SKM-1 treated with dmso at 0.1 percent for 144 hours (cell line): ENCODE results near the gene PRRT3.
"Not testable (repeated sequence)": the region's sequence is repeated elsewhere in the genome, so short reads cannot be mapped to it uniquely, and the experiment has no call there.

ENCODE experiments used
- DNase-seq: peaks from one replicate; lab custom pipeline; 2025; ENCODE audit not compliant: unreplicated experiment; lab: John Stamatoyannopoulos, UW

The PRRT3 gene

DNA sequence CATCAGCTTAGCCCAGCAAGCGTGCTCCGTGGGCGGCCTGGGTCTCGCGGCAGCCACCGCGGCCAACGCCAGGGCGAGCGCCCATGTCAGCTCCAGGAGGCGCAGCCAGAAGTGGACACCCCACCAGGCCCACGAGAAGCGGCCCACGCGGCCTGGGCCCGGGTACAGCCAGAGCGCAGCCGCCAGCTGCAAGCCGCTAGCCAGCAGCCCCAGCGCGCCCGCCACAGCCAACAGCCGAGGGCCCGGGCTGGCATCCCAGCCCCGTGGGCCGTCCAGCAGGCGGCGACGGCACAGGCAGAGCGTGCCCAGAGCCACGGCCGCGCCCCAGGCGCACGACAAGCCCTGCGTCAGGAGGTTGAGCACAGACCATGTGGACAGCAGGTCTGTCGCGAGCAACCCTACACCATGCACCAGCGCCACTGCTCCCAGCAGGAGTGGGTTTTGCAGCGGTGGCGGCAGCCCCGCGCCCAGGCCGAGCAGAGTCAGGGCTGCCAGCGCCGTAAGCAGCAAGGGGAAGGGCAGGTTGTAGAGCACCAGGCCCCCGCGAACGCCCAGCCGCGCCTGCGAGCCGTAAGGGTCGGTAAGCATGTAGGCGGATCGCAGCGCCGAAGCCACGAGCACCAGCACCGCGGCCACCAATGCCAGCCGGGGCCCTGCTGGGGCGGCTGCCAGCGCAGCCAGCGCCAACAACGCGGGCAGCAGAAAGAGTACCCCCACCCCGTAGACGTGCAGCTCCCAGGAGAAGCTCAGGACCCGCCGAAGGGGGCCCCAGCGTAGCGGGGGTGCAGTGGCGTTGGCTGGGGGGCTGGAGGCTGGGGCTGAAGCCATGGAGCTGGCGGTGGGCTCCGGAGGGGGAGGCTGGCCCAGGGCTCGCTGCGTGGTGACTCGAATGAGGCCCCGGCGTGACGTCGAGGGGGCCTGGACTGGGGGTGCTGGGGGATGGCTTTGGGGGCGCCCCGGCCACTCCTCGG lies 4.9 kb downstream of the PRRT3 start:
- DNase-seq = no peak

- DNase-seq = no peak
Observed at GRCh38 chr3:9946112-9947024, 5.8 kb downstream of the PRRT3 start.

DNA sequence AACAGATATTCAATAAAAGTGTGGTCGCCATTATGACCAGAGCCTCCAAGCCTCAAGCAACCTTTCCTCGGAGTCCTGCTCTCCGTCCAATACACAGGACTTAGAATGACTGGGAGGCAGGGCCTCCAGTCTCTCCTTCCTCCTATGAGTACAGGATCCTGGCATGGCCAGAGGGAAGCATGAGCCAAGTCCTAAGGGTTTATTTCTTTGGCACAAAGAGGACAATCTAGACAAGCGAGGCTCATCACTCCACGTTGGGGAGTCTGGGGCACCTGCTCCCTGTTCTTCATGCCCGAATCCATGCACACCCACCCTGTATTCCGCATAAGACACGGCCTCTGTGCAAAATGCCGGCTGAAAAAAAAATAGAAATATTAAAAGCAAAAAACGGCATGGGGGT lies 6.8 kb downstream of the PRRT3 start:
- DNase-seq = no peak

GRCh38 chr3:9944271-9944670 lies 7.9 kb downstream of the PRRT3 start:
- no peak for DNase-seq

DNA sequence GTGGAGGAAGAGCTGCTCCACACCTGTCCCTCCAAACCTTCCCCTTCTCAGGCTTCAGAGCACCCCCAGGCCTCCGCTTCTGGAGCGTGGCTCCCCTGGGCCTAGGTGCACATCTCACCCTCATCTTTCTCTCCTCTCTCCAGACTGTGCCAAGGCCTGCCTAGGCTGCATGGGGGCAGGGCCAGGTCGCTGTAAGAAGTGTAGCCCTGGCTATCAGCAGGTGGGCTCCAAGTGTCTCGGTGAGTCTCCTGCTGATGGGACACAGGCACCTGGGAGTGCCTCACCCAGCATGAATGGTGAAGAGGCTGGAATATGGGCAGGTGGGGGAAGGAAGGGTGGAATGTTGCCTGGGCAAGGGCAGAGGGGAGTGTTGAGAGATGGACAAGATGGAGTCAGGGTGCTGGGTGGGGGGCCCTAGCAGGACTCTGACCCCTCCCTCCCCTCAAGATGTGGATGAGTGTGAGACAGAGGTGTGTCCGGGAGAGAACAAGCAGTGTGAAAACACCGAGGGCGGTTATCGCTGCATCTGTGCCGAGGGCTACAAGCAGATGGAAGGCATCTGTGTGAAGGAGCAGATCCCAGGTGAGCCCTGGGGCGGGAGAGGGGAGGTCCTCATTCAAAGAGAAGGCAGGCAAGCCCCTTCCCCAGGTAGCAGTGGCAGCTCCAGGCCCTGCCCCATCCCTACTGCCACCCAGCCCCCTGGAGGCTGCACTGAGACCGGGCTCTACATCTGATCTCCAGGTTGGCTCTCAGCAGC lies 9.1 kb downstream of the PRRT3 start:
- DNase-seq = no peak

DNA sequence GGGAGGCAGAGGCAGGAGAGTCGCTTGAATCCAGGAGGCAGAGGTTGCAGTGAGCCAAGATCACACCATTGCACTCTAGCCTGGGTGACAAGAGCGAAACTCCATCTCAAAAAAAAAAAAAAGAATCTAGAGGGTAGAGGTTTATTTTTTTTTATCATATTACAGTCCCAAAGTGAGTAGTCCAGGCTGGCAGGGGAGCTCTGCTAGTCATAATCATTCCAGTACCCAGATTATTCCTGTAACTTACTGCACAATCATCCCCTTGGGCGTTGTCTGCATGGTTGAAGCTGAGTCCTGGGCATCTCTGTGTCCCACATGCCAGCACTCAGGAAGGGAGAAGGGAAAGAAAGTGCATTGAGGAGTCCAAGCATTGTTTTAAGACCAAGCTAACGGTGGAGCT lies 10.0 kb downstream of the PRRT3 start:
- no peak for DNase-seq

- no peak for DNase-seq
Observed at GRCh38 chr3:9940746-9941145, 11.5 kb downstream of the PRRT3 start.

GRCh38 chr3:9939906-9940305 lies 12.3 kb downstream of the PRRT3 start:
- DNase-seq = not testable (repeated sequence)

- no peak for DNase-seq
Observed at GRCh38 chr3:9938966-9939365, 13.2 kb downstream of the PRRT3 start.

DNA sequence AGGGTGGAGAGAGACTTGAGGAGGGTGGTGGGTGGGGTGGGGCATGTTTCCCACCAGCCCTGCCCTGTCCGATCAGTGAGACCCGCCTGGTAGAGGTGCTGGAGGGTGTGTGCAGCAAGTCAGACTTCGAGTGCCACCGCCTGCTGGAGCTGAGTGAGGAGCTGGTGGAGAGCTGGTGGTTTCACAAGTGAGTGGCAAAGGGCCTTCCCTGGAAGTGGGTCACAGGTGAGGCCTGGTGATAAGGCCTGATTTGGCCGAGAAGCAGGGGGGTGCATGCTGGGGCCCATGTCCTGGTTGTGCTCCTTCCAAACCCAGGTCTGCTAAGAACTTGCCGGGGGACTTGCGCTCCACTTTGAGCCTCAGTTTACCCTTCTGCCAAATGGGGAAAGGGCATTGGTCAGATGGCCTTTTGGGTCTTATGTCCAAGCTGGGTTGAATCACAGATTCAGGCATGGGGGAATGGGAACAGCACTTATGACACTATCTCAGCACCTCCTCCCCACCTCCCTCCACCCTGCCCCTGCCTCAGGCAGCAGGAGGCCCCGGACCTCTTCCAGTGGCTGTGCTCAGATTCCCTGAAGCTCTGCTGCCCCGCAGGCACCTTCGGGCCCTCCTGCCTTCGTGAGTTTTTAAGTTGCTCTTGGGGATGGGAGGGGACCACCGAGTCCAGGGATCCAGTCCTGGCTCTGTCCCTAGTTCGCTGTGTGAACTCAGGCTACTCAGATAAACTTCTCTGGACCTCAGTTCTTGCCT lies 14.5 kb downstream of the PRRT3 start:
- no peak for DNase-seq

- DNase-seq = no peak
Observed at GRCh38 chr3:9935966-9936510, 16.2 kb downstream of the PRRT3 start.

DNA sequence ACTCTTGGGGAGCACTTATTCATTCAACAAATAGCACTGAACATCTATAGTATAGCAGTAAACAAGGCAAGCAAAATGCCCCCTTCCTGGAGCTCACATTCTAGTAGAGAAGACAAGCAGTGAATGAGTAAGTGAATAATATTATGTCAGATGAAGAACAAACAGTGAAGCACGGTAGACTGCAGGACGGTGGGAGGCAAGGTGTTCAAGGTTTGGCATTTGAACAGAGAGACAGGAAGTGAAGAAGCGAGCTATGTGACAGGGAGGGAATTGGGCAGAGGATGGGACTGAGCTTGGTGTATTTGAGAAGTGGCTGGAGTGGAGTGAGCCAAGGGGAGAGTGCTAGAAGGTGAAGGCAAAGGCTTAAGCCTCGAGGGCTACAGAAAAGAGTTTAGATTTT lies 17.2 kb downstream of the PRRT3 start:
- DNase-seq = no peak

DNA sequence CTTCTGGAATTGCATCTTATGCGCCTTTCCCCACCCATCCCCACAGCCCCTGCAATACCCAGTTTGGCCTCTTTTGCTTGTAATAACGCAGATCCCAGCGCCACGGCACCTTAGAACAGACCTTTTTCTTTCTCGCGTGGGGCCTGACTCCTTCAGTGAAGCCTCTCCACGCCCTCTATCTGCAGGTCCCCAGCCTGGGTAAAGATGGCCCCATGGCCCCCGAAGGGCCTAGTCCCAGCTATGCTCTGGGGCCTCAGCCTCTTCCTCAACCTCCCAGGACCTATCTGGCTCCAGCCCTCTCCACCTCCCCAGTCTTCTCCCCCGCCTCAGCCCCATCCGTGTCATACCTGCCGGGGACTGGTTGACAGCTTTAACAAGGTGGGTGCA lies 18.0 kb downstream of the PRRT3 start:
- DNase-seq = no peak

- DNase-seq = peak; percentile 94
Observed at GRCh38 chr3:9933561-9934234, 18.5 kb downstream of the PRRT3 start, which contains the start of gene CRELD1. Gene CRELD1, plus strand, starts transcription at chr3:9933834. Its CDS starts 605 bp downstream, at chr3:9934439.

DNA sequence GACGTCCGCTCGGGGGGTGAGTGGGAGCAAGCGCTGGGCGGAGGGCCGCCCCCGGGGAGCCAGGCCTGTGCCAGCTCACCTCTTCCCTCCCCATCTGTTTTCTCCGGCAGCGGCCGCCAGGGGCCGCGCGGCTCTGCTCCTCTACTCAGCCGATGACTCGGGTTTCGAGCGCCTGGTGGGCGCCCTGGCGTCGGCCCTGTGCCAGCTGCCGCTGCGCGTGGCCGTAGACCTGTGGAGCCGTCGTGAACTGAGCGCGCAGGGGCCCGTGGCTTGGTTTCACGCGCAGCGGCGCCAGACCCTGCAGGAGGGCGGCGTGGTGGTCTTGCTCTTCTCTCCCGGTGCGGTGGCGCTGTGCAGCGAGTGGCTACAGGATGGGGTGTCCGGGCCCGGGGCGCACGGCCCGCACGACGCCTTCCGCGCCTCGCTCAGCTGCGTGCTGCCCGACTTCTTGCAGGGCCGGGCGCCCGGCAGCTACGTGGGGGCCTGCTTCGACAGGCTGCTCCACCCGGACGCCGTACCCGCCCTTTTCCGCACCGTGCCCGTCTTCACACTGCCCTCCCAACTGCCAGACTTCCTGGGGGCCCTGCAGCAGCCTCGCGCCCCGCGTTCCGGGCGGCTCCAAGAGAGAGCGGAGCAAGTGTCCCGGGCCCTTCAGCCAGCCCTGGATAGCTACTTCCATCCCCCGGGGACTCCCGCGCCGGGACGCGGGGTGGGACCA lies 19.2 kb downstream of the PRRT3 start:
- DNase-seq = peak; percentile 74

- DNase-seq = no peak
Observed at GRCh38 chr3:9932535-9932842, 19.7 kb downstream of the PRRT3 start.

GRCh38 chr3:9930804-9931418 lies 21.3 kb downstream of the PRRT3 start:
- peak; percentile 10 for DNase-seq

DNA sequence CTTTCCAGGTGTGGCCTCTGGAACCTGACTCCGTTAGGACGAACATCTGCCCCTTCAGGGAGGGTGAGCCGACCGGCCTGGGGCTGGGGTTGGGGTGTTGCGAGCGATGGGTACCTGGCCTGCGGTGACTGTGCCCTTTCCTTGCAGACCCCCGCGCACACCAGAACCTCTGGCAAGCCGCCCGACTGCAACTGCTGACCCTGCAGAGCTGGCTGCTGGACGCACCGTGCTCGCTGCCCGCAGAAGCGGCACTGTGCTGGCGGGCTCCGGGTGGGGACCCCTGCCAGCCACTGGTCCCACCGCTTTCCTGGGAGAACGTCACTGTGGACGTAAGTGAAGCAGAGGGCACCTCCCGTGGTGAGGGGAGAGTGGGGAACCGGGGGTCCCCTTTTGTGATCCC lies 24.1 kb downstream of the PRRT3 start:
- DNase-seq = no peak
